NB4 (cell line): ENCODE measurements around the gene PLXNA2.

Experiments used
- CTCF ChIP-seq: IDR thresholded peaks from one replicate; pipeline ENCODE4 v1.5.1; 2012; ENCODE audit warnings: low read depth, low read length
- POLR2A ChIP-seq: IDR thresholded peaks from 2 replicates; pipeline ENCODE4 v1.6.1; 2011; ENCODE audit warnings: mild to moderate bottlenecking; ENCODE audit not compliant: insufficient read length; ENCODE audit errors: extremely low read depth

GRCh38 chr1:208010487-208011071 is 233.6 kb downstream of the PLXNA2 start:
- TF ChIP-seq CTCF (no peak), POLR2A (no peak)
